DOHH2 (cell line): ENCODE measurements around the gene ARID1B.

Experiments used
- H3F3A ChIP-seq: fragments of 200-600 bp; sonication (generic), shearing (Covaris generic); 2 replicates; pipeline ENCODE4 v1.6.0; 2016; ENCODE audit warnings: antibody characterized with exemption, mild to moderate bottlenecking; ENCODE audit not compliant: control insufficient read depth, insufficient read depth
- H3K27ac ChIP-seq: fragments of 200-600 bp; sonication (generic); 2 replicates; pipeline ENCODE4 v1.5.1; 2014; ENCODE audit warnings: low read depth, mild to moderate bottlenecking, low read length, moderate library complexity
- H3K27me3 ChIP-seq: fragments of 200-600 bp; sonication (generic); 2 replicates; pipeline ENCODE4 v1.6.1; 2014; ENCODE audit warnings: mild to moderate bottlenecking, low read length, mixed read lengths; ENCODE audit not compliant: control insufficient read depth
- H3K36me3 ChIP-seq: fragments of 200-600 bp; sonication (generic); 2 replicates; pipeline ENCODE4 v1.6.1; 2014; ENCODE audit warnings: mild to moderate bottlenecking, low read length, moderate library complexity, mixed read lengths; ENCODE audit not compliant: control insufficient read depth
- H3K4me1 ChIP-seq: fragments of 200-600 bp; sonication (generic); 2 replicates; pipeline ENCODE4 v1.6.1; 2014; ENCODE audit warnings: mild to moderate bottlenecking, low read length, mixed read lengths; ENCODE audit not compliant: control insufficient read depth
- H3K4me2 ChIP-seq: fragments of 200-600 bp; sonication (generic); 2 replicates; pipeline ENCODE4 v1.6.0; 2014; ENCODE audit warnings: mild to moderate bottlenecking, low read length, moderate library complexity
- H3K4me3 ChIP-seq: fragments of 200-600 bp; sonication (generic); 2 replicates; pipeline ENCODE4 v1.5.1; 2014; ENCODE audit warnings: mild to moderate bottlenecking, low read length, mixed read lengths
- H3K79me2 ChIP-seq: fragments of 200-600 bp; sonication (generic); 2 replicates; pipeline ENCODE4 v1.6.1; 2014; ENCODE audit warnings: mild to moderate bottlenecking, low read length, mixed read lengths; ENCODE audit not compliant: control insufficient read depth
- H3K9me2 ChIP-seq: fragments of 200-600 bp; sonication (generic); replicated peaks from 2 replicates; pipeline ENCODE4 v1.6.1; 2014; ENCODE audit warnings: mild to moderate bottlenecking, low read length, mixed read lengths; ENCODE audit not compliant: control insufficient read depth
- H3K9me3 ChIP-seq: fragments of 200-600 bp; sonication (generic); 2 replicates; pipeline ENCODE4 v1.6.1; 2014; ENCODE audit warnings: antibody characterized with exemption, low read length, mixed read lengths; ENCODE audit not compliant: control insufficient read depth, insufficient read depth
- H4K20me1 ChIP-seq: fragments of 200-600 bp; sonication (generic); 2 replicates; pipeline ENCODE4 v1.6.0; 2014; ENCODE audit warnings: low read depth, mild to moderate bottlenecking, antibody characterized with exemption, low read length, moderate library complexity; ENCODE audit not compliant: control insufficient read depth, insufficient read depth
- EZH2phosphoT487 ChIP-seq: fragments of 200-600 bp; sonication (generic); IDR thresholded peaks from 2 replicates; pipeline ENCODE4 v1.6.1; 2017; ENCODE audit warnings: borderline replicate concordance, mild to moderate bottlenecking, antibody characterized with exemption, low read length, moderate library complexity, mixed read lengths
- TF ChIP-seq, protein P1 (sequence below): fragments of 200-600 bp; sonication (generic); IDR thresholded peaks from one replicate; pipeline ENCODE4 v1.5.1; 2014; ENCODE audit warnings: antibody characterized with exemption, mild to moderate bottlenecking, low read depth, low read length; ENCODE audit not compliant: poor library complexity, severe bottlenecking

ARID1B gene

DNA sequence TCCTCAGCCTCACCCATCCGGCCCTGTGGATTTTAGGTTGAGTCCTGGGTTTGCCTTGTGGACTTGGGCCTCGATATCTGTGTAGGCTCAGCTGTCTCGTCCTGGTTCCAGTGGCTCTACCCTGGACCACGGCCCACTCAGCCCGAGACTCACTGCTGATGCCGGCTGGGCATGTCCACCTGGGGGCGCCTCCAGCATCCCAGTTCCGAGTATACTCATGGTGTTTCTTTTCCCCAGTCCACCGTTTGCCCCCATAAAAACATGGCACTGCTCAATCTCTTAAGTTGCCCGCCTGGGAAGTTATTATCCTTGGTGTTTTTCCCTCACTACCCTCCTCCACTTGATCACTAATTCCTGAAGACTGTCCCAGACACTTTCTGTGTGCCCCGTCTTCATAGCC, 99.1 kb downstream of the ARID1B start:
- H3K36me3 ChIP-seq: peaks cover 27% of the 10 kb centered on the region
- no peaks in the 10 kb centered on the region for H3K27me3 ChIP-seq
- no peak overlapping the region for H3K4me3 ChIP-seq
- TF ChIP-seq, protein P1, sequence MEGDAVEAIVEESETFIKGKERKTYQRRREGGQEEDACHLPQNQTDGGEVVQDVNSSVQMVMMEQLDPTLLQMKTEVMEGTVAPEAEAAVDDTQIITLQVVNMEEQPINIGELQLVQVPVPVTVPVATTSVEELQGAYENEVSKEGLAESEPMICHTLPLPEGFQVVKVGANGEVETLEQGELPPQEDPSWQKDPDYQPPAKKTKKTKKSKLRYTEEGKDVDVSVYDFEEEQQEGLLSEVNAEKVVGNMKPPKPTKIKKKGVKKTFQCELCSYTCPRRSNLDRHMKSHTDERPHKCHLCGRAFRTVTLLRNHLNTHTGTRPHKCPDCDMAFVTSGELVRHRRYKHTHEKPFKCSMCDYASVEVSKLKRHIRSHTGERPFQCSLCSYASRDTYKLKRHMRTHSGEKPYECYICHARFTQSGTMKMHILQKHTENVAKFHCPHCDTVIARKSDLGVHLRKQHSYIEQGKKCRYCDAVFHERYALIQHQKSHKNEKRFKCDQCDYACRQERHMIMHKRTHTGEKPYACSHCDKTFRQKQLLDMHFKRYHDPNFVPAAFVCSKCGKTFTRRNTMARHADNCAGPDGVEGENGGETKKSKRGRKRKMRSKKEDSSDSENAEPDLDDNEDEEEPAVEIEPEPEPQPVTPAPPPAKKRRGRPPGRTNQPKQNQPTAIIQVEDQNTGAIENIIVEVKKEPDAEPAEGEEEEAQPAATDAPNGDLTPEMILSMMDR: no peak
- TF ChIP-seq EZH2phosphoT487: no peak
- H3F3A ChIP-seq: no peaks in the 10 kb centered on the region
- H3K79me2 ChIP-seq: peaks cover 99% of the 10 kb centered on the region
- peaks cover 42% of the 10 kb centered on the region for H4K20me1 ChIP-seq
- H3K9me3 ChIP-seq: no peaks in the 10 kb centered on the region
- no peak overlapping the region for H3K27ac ChIP-seq
- no peaks in the 10 kb centered on the region for H3K9me2 ChIP-seq
- H3K4me2 ChIP-seq: no peak overlapping the region
- peaks cover 31% of the 10 kb centered on the region for H3K4me1 ChIP-seq

DNA sequence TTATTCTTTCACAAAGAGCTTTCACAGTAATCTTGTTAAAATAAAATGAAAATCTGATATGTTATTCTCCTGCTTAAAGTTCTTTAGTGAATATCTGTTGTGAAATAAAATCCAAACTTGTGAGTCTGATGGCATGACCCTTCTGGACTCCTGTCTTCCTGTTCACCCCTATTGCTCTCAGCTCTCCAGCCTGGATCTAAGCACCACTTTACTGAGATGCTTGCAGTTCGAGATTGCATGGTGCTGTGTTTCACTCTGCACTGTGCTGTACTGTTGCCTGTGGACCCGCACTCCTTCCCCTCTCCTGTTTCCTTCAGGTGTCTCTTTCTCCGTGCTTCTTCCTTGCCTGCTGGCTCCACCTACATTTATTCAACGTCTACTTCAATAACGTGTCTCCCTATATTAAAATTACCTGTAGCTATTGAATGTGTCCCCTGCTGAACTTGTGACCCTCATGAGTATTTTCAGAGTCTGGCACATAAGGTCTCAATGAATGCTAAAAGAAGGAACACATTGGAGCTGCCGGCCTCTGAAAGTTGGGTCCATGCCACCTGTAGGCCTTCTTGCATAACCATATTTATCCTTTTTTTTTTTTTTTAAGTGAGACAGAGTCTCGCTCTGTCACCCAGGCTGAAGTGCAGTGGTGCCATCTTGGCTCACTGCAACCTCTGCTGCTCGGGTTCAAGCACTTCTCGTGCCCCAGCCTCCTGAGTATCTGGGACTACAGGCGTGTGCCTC, 100.1 kb downstream of the ARID1B start:
- Histone ChIP-seq H3K27me3 (no peaks in the 10 kb centered on the region), H3K36me3 (peaks cover 22% of the 10 kb centered on the region), H3K4me1 (peaks cover 41% of the 10 kb centered on the region), H3K27ac (no peak overlapping the region), H3K9me3 (no peaks in the 10 kb centered on the region), H3K4me3 (no peak overlapping the region), H3K79me2 (peaks cover 99% of the 10 kb centered on the region), H3K4me2 (no peak overlapping the region), H3F3A (no peaks in the 10 kb centered on the region), H3K9me2 (no peaks in the 10 kb centered on the region), H4K20me1 (peaks cover 52% of the 10 kb centered on the region)
- TF ChIP-seq, protein P1: no peak
- no peak for TF ChIP-seq EZH2phosphoT487

DNA sequence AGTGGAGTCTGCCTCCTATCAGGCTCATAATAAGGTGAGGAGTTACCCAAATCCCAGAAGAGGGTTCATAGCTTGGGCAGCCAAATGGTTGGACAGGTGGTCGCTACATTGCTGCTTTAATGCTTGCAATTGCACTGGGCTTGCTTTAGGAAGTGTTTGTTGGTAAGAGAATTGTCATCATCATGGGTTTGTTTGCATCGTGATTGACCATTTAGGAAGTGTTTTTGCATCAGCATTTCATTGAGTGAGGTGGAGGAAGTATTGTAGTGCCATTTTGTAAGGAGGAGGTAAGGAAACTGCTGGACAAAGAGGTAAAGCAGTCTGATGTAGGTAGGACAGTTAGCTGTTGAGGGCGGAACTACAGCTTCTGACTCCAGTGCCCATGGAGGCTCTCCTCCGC, 101.5 kb downstream of the ARID1B start:
- Histone ChIP-seq H3K36me3 (peaks cover 9% of the 10 kb centered on the region), H3F3A (peaks cover 5% of the 10 kb centered on the region; the same call in 1 of the 2 replicates), H4K20me1 (peaks cover 53% of the 10 kb centered on the region), H3K4me2 (no peak overlapping the region), H3K9me3 (no peaks in the 10 kb centered on the region), H3K27ac (no peak overlapping the region), H3K4me3 (no peak overlapping the region), H3K4me1 (peaks cover 54% of the 10 kb centered on the region), H3K9me2 (no peaks in the 10 kb centered on the region), H3K79me2 (peaks cover 99% of the 10 kb centered on the region), H3K27me3 (no peaks in the 10 kb centered on the region)
- TF ChIP-seq, protein P1: no peak
- TF ChIP-seq EZH2phosphoT487: no peak
